ENCODE measurements around the gene DHRS7B. TPM values are rescaled to one million over a fixed set of nuclear protein-coding genes. Genes with fewer than 3 reads are reported as not detected.

The DHRS7B gene
- total RNA-seq, 6 experiments from 2014 or later: 10.1 to 34.2 (median 14.8) TPM

DNA sequence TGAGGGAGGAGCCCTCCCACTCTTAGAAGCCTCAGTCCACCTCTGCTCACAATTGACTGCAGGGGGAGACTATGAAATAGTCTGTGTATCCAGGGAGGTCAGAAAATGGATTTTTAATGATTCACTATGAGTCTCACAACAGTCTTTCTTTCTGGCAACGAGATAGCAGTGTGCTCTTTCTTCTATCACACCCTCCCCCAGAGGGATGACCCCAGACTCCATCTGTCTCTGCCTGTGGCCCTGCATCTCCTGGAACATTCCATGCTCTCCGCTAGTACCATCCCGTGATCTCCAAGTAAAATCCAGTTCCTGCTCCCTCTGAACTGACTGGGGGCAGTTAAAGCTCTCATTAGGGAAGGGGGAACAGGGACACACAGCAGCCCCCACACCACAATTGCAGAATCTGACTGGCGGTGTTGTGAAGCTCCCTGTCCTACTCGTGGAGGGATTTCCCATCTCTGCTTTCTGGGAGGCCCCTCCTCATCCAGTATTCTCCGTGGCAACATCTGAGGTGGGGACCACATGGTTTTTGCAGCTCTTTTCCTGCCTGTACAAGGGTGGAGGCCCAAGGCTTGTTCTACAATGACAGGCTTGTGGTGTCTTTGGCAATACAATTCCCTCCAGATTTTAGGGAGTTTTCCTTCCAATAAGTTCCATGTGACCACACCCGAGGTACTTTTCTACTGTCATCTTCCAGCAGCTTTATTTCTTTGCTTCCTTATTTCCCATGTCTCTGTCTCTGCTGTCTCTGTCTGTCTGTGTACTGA, 107.0 kb downstream of the DHRS7B start:
- intact Hi-C loops (cut with DNase I): no loop called here
- no peaks in the 10 kb centered on the region for H3K27me3 ChIP-seq
- 55% methylated on average over 1 of the region's 7 CpGs for whole genome bisulfite sequencing (ENCODE audit: insufficient coverage, low coverage, low lambda C conversion rate, missing lambda C conversion rate)
- ATAC-seq: no peak
- H3K9me3 ChIP-seq: no peaks in the 10 kb centered on the region
- H3K36me3 ChIP-seq: no peaks in the 10 kb centered on the region
- H3K4me3 ChIP-seq: no peak overlapping the region
- no peak for DNase-seq
- no peak overlapping the region for H3K27ac ChIP-seq
- no peaks in the 10 kb centered on the region for H3K4me1 ChIP-seq
- TF ChIP-seq, protein P1, sequence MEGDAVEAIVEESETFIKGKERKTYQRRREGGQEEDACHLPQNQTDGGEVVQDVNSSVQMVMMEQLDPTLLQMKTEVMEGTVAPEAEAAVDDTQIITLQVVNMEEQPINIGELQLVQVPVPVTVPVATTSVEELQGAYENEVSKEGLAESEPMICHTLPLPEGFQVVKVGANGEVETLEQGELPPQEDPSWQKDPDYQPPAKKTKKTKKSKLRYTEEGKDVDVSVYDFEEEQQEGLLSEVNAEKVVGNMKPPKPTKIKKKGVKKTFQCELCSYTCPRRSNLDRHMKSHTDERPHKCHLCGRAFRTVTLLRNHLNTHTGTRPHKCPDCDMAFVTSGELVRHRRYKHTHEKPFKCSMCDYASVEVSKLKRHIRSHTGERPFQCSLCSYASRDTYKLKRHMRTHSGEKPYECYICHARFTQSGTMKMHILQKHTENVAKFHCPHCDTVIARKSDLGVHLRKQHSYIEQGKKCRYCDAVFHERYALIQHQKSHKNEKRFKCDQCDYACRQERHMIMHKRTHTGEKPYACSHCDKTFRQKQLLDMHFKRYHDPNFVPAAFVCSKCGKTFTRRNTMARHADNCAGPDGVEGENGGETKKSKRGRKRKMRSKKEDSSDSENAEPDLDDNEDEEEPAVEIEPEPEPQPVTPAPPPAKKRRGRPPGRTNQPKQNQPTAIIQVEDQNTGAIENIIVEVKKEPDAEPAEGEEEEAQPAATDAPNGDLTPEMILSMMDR (IDR thresholded peaks at IDR 0.05): no peak
- no peak for TF ChIP-seq POLR2A (IDR thresholded peaks at IDR 0.05)

DNA sequence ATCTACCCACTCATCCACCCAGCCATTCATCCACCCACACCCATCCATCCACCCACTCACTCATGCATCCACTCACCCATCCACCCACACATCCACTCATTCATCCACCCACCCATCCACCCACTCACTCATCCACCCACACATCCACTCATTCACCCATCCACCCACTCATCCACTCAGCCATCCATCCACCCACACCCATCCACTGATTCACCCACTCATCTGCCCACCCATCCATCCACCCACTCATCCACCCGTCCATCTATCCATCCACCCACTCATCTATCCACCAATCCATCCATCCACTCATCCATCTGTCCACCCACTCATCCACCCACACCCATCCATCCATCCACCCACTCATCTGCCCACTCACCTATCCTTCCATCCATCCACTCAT, 109.2 kb downstream of the DHRS7B start:
- Histone ChIP-seq H3K36me3 (no peaks in the 10 kb centered on the region), H3K9me3 (no peaks in the 10 kb centered on the region), H3K4me3 (no peak overlapping the region), H3K27ac (no peak overlapping the region), H3K27me3 (no peaks in the 10 kb centered on the region), H3K4me1 (no peaks in the 10 kb centered on the region)
- TF ChIP-seq, protein P1 (IDR thresholded peaks at IDR 0.05): no peak
- TF ChIP-seq POLR2A (IDR thresholded peaks at IDR 0.05): no peak
- 76% methylated on average over 1 of the region's 1 CpG for WGBS (ENCODE audit: insufficient coverage, low coverage, low lambda C conversion rate, missing lambda C conversion rate)
- no peak for DNase-seq
- intact Hi-C loops (cut with DNase I): no loop called here
- no peak for ATAC-seq

DNA sequence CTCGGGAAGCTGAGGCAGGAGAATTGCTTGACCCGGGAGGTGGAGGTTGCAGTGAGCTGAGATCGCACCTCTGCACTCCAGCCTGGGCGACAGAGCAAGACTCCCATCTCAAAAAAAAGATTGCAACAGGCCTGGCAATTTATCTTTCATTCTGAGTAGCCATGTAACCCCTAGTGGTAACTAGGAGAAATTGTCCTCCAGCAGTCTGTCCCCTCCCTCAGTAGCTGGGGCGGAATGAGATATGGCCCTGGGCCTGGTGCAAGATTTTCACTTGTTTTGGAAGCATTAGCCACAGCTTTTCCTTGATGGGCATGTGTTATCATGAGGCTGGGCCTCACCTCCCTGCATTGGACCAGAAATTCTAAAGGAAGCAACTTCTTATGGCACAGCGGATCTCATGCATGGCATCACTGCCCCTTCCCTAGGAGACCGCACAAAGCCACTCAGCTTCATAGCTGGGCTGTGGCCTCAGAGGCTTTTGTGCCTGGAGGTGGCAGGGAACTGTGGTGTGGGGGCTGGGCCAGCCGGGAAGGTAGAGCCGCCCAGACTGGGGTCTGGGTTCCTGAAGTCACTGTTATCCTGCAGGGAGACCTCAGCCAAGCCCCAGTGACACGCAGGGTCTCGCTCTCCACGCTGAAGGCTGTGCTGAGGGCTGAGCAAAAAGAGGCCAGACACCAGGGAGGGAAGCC, 113.1 kb downstream of the DHRS7B start:
- Histone ChIP-seq H3K4me3 (no peak overlapping the region), H3K4me1 (no peaks in the 10 kb centered on the region), H3K27ac (no peak overlapping the region), H3K9me3 (no peaks in the 10 kb centered on the region), H3K36me3 (no peaks in the 10 kb centered on the region), H3K27me3 (no peaks in the 10 kb centered on the region)
- intact Hi-C loops (cut with DNase I): no loop called here
- ATAC-seq: peak; percentile 28 to 70 (median 66)
- no peak for DNase-seq
- TF ChIP-seq, protein P1 (IDR thresholded peaks at IDR 0.05): peak; percentile 32 to 44 (median 40)
- no peak for TF ChIP-seq POLR2A (IDR thresholded peaks at IDR 0.05)
- 62% methylated on average over 4 of the region's 12 CpGs for WGBS (ENCODE audit: insufficient coverage, low coverage, low lambda C conversion rate, missing lambda C conversion rate)

DNA sequence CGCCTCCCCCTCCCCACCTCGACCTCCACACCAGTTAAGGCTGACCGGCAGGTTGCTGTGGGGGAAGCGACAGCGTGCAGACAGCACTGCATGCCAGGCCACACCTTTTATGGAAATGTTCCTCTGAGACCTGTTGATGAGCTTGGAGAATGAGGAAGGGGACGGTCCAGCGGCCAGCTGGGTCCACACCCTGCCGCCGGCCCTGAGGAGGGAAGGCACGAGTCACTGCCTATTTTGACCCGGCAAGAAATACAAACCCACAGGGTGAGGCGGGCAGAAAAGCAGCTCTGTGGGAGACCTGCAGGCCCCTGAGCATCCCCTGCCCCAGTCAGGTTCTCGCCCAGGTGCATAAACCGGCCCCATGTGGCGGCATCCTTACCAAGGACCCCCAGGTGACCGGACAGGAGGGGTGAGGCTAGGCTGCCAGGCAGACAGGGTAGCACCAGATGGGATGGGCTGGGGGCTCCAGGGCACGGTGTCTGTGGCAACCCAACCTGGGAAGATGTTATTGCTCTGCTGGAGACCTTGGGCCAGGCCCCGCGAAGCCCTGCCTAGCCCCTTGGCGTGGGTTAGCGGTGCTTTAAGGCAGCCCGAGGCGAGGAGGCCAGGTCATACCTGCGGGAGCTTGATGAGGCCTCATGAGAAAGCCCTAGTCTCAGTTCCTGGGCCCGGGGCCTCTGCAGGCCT, 113.7 kb downstream of the DHRS7B start:
- 91% methylated on average over 12 of the region's 25 CpGs for WGBS (ENCODE audit: insufficient coverage, low coverage, low lambda C conversion rate, missing lambda C conversion rate)
- DNase-seq: no peak
- intact Hi-C loops (cut with DNase I): no loop called here

More for the DNA sequence above, 113.7 kb downstream of the DHRS7B start:
- Histone ChIP-seq H3K9me3 (no peaks in the 10 kb centered on the region), H3K27me3 (no peaks in the 10 kb centered on the region), H3K4me3 (no peak overlapping the region), H3K27ac (no peak overlapping the region), H3K4me1 (no peaks in the 10 kb centered on the region), H3K36me3 (no peaks in the 10 kb centered on the region)
- TF ChIP-seq POLR2A (IDR thresholded peaks at IDR 0.05): no peak
- ATAC-seq: no peak

Small RNA genes lying within 50 kb of the gene (small RNA-seq; reads per million reads assigned to genes)
- 0 reads per million in 2 experiments for gene RN7SL426P

Other genes starting within 250 kb of the DHRS7B start
- 10 to 100 TPM; 69.8 to 81.2 (median 77.7) TPM for gene USP22, start 84.0 kb upstream of the DHRS7B start, total RNA-seq
- 10 to 100 TPM; 10.8 to 20.6 (median 11.7) TPM for gene TMEM11, start 87.2 kb downstream of the DHRS7B start, total RNA-seq
- gene NATD1, start 126.4 kb downstream of the DHRS7B start, total RNA-seq: 1 to 10 TPM; 3.3 to 5.5 (median 4.7) TPM
- 10 to 100 TPM; 22.6 to 80.7 (median 60.7) TPM for gene MAP2K3, start 157.7 kb downstream of the DHRS7B start, total RNA-seq
- gene KCNJ12, start 249.4 kb downstream of the DHRS7B start, total RNA-seq: 1 to 10 TPM in 1 of 6 experiments, under 1 TPM in 5; 0.07 to 2.2 (median 0.23) TPM

Data from right lobe of liver (tissue), 6 donors.